ENCODE data around the gene CAMTA1. TPM values are rescaled to one million over a fixed set of nuclear protein-coding genes. Genes with fewer than 3 reads are reported as not detected.
"Not testable (repeated sequence)": the region's sequence is repeated elsewhere in the genome, so short reads cannot be mapped to it uniquely, and the experiment has no call there.

CAMTA1 gene
- total and polyA plus RNA-seq, 8 donors: 42.8 to 213 (median 118) TPM

DNA sequence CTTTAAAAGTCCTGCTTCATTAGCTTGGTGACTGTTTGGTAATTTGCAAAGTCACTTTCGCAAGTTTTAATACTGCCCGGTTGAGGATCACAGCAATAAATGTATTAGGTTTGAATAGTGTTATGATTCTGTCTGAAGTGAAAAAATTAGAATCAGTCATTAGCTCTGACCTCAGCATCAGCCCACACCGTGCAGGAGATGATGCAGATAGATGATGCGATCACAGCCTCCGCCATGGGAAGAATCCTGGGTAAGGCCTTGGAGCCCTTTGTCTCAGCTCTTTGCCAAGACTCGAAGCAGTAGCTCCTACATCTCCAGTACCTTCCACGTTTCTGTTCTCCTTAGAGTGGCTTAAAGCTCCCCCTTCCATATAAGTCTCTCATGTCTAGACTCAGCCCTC is 366.7 kb downstream of the CAMTA1 start:
- H3K36me3 ChIP-seq: no peaks in the 10 kb centered on the region
- peaks cover 13 to 27% (median 23%) of the 10 kb centered on the region in 4 donors for H3K4me1 ChIP-seq
- DNase-seq: no peak
- peaks cover 0 to 13% (median 0%) of the 10 kb centered on the region in 3 donors for H3K27me3 ChIP-seq
- no peak overlapping the region for H3K27ac ChIP-seq
- intact Hi-C loops (cut with DNase I; ENCODE audit: low total_unique reads): no loop called here
- WGBS, 5 donors: 77 to 92% (median 87%) methylated on average over 7 of the region's 7 CpGs
- no peaks in the 10 kb centered on the region for H3K9me3 ChIP-seq
- TF ChIP-seq, protein P1, sequence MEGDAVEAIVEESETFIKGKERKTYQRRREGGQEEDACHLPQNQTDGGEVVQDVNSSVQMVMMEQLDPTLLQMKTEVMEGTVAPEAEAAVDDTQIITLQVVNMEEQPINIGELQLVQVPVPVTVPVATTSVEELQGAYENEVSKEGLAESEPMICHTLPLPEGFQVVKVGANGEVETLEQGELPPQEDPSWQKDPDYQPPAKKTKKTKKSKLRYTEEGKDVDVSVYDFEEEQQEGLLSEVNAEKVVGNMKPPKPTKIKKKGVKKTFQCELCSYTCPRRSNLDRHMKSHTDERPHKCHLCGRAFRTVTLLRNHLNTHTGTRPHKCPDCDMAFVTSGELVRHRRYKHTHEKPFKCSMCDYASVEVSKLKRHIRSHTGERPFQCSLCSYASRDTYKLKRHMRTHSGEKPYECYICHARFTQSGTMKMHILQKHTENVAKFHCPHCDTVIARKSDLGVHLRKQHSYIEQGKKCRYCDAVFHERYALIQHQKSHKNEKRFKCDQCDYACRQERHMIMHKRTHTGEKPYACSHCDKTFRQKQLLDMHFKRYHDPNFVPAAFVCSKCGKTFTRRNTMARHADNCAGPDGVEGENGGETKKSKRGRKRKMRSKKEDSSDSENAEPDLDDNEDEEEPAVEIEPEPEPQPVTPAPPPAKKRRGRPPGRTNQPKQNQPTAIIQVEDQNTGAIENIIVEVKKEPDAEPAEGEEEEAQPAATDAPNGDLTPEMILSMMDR (IDR thresholded peaks at IDR 0.05): no peak
- TF ChIP-seq EP300 (IDR thresholded peaks at IDR 0.05): no peak
- no peak for TF ChIP-seq POLR2A (IDR thresholded peaks at IDR 0.05)
- no peak for TF ChIP-seq POLR2AphosphoS5 (IDR thresholded peaks at IDR 0.05)
- H3K4me3 ChIP-seq: no peak overlapping the region

DNA sequence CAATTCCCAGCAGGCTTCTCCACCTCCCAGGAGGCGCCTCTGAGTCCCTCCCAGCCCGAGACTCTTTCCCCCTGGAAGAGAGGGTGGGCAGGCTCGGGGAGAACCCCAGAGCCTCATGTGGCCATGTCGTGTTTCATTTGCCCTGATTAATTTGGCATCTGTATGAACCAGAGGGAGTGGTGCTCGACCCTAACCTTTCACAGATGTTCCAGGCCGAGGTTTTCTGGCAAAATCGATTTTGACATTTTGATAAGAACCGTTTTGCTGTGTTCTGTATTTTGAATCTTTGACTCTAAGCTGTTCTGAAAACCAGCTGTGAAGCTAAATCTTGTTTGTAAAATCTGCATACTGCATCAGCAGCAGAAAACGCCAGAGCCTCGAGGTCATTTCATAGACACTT is 367.4 kb downstream of the CAMTA1 start:
- intact Hi-C loops (cut with DNase I; ENCODE audit: low total_unique reads): no loop called here
- Histone ChIP-seq H3K27me3 (peaks cover 0 to 13% (median 0%) of the 10 kb centered on the region in 3 donors), H3K27ac (no peak overlapping the region), H3K4me1 (peaks cover 13 to 27% (median 23%) of the 10 kb centered on the region in 4 donors), H3K4me3 (no peak overlapping the region), H3K9me3 (no peaks in the 10 kb centered on the region), H3K36me3 (no peaks in the 10 kb centered on the region)
- 61 to 72% (median 66%) methylated on average over 10 of the region's 10 CpGs for WGBS, 5 donors
- TF ChIP-seq, protein P1 (IDR thresholded peaks at IDR 0.05): no peak
- TF ChIP-seq POLR2AphosphoS5 (IDR thresholded peaks at IDR 0.05) (no peak), EP300 (IDR thresholded peaks at IDR 0.05) (no peak), POLR2A (IDR thresholded peaks at IDR 0.05) (no peak)
- DNase-seq: no peak

DNA sequence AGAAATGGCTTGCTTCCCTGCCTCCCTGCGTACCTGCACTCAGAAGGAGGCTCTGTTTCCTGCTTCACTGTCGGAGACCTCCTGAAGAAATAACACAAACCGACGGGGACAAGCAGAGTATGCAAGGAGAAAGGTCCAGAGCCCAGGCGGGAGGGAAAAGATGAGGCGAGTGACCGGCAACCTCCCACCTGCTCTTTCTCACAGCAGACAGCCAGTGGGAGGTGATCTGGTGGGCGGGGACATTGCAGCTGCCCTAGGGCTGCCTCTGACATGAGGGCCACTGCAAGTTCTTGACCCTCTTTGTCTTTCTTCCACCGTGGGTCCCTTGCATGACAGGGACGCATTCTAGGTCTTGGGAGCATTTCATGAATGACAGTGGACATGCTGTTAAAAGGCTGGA is 368.2 kb downstream of the CAMTA1 start:
- TF ChIP-seq, protein P1 (IDR thresholded peaks at IDR 0.05): no peak
- TF ChIP-seq POLR2AphosphoS5 (IDR thresholded peaks at IDR 0.05): no peak
- TF ChIP-seq POLR2A (IDR thresholded peaks at IDR 0.05): no peak
- TF ChIP-seq EP300 (IDR thresholded peaks at IDR 0.05): no peak
- H3K27ac ChIP-seq: no peak overlapping the region
- 70 to 80% (median 78%) methylated on average over 10 of the region's 10 CpGs for WGBS, 5 donors
- no peak for DNase-seq
- intact Hi-C loops (cut with DNase I; ENCODE audit: low total_unique reads): no loop called here
- no peak overlapping the region for H3K4me3 ChIP-seq
- H3K36me3 ChIP-seq: no peaks in the 10 kb centered on the region
- no peaks in the 10 kb centered on the region for H3K9me3 ChIP-seq
- H3K4me1 ChIP-seq: peaks cover 12 to 27% (median 21%) of the 10 kb centered on the region in 4 donors
- peaks cover 0 to 13% (median 0%) of the 10 kb centered on the region in 3 donors for H3K27me3 ChIP-seq

DNA sequence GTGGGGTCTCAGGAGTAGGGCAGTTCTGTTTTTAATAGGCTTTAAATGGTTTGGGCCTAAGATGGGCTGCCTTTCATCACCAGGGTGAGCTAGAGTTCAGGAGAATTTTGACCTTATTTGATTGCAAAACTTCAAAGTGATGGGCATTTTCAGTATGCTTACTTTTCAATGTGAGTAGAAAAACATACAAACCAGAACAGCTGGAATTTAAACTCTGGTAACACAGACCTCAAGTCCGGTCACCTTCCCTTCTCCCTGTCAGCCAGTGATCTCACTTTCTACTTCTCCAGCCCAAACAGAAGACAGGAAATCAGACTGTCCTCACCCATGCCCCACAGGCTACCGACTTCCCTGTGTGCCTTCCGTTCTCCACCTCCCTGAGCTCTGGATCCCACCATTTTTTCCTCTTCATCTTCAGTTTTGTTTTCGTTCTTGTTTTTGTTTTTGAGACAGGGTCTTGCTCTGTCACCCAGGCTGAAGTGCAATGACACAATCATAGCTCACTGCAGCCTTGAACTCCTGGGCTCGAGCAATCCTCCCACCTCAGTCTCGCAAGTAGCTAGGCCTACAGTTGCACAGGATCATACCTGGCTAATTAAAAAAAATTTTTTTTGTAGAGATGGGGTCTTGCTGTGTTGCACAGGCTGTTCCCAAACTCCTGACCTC is 374.0 kb downstream of the CAMTA1 start:
- no peak overlapping the region for H3K27ac ChIP-seq
- no peak for DNase-seq
- TF ChIP-seq, protein P1 (IDR thresholded peaks at IDR 0.05): no peak
- TF ChIP-seq EP300 (IDR thresholded peaks at IDR 0.05) (no peak), POLR2AphosphoS5 (IDR thresholded peaks at IDR 0.05) (no peak), POLR2A (IDR thresholded peaks at IDR 0.05) (no peak)
- no peak overlapping the region for H3K4me3 ChIP-seq
- no peaks in the 10 kb centered on the region for H3K27me3 ChIP-seq
- no peaks in the 10 kb centered on the region for H3K4me1 ChIP-seq
- H3K9me3 ChIP-seq: no peaks in the 10 kb centered on the region
- H3K36me3 ChIP-seq: no peaks in the 10 kb centered on the region
- intact Hi-C loops (cut with DNase I; ENCODE audit: low total_unique reads): no loop called here
- WGBS, 5 donors: 76 to 86% (median 78%) methylated on average over 6 of the region's 6 CpGs

DNA sequence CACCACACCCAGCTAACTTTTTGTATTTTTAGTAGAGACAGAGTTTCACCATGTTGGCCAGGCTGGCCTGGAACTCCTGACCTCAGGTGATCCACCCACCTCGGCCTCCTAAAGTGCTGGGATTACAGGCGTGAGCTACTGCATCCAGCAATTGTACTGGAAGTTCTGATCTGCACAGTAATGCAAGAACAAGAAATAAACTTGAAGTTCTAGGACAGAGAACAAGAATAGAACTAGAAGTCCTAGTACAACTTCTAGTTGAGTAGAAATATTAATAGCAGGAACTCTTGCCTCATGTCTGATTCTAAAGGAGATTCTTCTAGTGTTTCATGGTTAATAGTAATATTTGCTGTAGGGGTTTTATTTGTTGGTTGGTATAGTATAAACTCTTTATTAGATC is 383.3 kb downstream of the CAMTA1 start:
- H3K36me3 ChIP-seq; H3K4me1 ChIP-seq; H3K4me3 ChIP-seq; DNase-seq; H3K27ac ChIP-seq; H3K9me3 ChIP-seq; intact Hi-C loops (cut with DNase I; ENCODE audit: low total_unique reads): not testable (repeated sequence)
- H3K27me3 ChIP-seq: peaks cover 0 to 20% (median 0%) of the 10 kb centered on the region in 3 donors
- WGBS, 5 donors: 83 to 88% (median 85%) methylated on average over 2 of the region's 2 CpGs

Measured in stomach (tissue), 9 donors.